HG03378 (cell line): ENCODE measurements around the gene SFXN5.
A peak's percentile ranks its signal among the peaks of the same experiment; 100 is the strongest.
"Not testable (repeated sequence)": the region's sequence is repeated elsewhere in the genome, so short reads cannot be mapped to it uniquely, and the experiment has no call there.

Experiments
- ATAC-seq: cut with Tn5 transposase; IDR thresholded peaks from one replicate; pipeline ENCODE4 v1.9.1; 2021; ENCODE audit warnings: mild to moderate bottlenecking, moderate library complexity; ENCODE audit not compliant: unreplicated experiment

Gene SFXN5

DNA sequence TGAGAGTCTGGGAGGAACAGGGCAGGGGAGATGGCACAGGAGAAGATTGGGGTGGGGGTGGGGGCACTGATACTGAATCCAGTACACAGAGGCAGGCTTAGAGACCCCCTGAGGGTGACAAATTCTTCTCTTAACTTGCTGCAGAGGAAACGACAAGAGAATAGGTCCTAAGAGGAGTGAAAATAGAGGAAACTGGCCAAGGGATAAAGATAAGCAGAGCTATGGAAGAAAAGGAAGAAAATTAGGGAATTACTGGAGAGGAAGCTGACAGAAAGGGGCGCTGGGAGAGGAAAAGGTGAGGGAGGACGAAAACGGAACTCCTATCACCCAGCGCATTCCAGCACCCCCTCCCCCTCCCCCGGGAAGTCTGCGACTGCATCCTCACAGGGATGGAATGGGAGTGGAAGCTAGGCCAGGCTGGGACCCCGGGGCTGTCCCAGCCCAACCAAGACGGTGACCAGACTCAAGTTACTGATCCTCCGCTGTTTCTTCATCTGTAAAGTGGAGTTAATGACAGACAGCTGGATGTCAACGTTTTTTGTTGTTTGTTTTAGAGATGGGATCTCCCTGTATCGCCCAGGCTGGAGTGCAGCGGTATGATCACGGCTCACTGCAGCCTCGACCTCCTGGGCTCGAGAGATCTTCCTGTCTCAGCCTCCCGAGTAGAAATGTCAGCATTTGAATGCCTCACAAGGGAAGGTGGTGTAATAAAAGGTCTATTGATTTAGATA lies 156.8 kb downstream of the SFXN5 start:
- no peak for ATAC-seq

DNA sequence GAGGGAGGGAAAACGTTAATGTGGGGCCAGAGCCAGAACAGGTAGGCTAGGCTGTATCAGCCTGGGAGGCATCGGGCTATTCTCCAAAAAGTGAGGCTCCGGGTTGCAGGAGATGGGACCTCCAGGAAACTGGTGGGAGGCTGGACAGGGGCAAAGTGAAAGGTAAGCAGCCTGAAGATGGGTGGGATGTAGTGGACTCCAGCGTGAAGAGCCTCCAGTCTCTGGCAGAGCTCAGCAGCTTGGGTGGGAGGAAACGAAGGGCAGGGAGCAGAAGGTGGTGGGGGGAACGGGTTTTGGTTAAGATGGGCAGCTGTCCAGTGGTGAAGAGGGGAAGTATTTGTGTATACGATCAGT lies 157.3 kb downstream of the SFXN5 start:
- ATAC-seq = no peak

DNA sequence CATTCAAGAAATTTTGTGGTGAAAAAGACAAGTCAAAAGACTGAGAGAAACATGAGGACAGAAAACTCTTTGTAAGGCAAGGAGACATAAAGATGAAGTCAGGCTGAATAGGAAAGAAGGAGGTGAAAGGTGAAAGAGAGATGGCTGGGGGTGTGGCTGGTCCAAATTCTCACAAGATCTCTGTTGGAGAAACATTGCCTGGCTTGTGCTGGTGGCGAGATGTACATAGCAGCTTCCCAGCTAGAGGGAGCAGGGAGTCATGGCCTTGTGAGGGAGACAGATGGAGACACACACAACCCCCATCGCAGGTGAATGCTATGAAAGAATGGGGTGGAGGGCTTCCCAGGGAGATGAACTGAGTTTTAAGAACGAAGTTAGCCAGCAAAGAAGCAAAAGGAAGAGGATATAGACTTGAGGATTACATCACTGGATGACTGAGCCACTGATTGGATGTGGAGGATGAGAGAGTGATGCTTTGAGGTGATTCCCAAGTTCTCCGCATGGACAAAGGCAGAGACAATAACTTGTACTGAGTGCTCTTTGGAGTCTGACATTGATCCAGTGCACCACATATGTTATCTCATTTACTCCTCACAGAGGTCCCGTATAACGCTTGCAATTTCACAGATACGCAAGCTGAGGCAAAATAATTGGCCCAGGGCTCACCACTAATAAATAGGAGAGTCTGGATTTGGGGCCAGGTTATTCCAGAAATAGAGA lies 157.9 kb downstream of the SFXN5 start:
- ATAC-seq = no peak

DNA sequence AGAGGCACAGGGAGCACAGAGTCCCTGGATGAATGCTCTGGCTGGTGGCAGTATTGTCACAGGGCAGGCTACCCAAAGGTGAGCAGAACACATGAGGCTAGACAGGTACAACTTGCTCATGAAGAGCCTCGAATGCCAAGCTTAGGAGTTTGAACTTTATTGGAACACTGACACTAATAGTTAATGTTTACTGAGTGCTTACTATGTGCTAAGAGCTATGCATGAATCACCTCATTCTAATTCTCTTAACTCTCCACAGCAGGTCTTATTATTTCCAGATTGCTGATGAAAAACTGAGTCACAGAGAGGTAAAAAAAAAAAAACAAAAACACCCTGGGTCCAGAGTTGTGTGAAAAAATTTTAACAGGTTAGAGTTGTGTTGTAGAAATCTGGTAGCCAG lies 160.3 kb downstream of the SFXN5 start:
- no peak for ATAC-seq

DNA sequence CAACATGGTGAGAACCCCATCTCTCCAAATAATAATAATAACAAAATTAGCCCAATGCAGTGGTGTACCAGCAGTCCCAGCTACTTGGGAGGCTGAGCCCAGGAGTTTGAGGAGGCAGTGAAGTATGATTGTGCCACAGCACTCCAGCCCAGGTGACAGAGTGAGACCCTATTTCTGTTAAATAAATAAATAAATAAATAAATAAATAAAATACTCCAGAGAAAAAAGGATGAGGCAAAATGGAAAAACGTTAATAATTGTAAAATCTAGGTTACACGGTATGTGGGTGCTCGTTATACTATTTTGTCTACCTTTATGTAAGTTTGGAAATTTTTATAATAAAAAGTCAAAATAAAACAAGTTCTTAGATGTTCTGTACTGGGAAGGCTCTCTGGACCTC lies 162.8 kb downstream of the SFXN5 start:
- no peak for ATAC-seq

DNA sequence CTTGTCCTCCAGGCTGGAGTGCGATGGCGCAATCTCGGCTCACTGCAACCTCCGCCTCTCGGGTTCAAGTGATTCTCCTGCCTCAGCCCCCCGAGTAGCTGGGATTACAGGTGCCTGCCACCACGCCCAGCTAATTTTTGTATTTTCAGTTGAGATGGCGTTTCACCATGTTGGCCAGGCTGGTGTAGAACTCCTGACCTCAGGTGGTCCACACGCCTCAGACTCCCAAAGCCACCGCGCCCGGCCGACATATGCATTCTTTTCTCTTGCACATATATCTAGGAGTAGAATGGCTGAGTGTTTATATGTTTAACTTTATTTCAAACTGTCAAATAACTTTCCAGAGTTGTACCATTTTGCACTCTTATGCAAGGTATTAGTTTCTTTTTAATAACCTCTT lies 164.1 kb downstream of the SFXN5 start:
- ATAC-seq = not testable (repeated sequence)

DNA sequence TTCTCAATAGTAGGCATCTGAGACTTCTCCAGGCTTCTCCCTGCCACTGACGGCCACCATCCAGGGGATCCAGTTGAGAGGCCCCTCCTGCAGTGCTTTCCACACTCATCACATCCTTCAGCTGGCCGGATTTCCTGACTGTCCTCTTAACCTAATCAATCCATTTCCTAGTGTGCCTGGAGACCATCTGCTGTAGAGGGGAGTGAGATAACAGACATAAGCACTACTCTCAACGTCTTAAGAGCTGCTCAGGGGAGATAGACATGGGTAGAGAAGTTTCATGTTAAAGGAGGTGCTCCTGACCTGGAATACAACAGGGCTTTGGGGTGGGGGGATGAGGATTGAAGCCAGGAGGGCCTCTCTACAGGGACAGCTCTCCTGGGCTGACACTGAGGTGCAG lies 170.1 kb downstream of the SFXN5 start:
- ATAC-seq = no peak

DNA sequence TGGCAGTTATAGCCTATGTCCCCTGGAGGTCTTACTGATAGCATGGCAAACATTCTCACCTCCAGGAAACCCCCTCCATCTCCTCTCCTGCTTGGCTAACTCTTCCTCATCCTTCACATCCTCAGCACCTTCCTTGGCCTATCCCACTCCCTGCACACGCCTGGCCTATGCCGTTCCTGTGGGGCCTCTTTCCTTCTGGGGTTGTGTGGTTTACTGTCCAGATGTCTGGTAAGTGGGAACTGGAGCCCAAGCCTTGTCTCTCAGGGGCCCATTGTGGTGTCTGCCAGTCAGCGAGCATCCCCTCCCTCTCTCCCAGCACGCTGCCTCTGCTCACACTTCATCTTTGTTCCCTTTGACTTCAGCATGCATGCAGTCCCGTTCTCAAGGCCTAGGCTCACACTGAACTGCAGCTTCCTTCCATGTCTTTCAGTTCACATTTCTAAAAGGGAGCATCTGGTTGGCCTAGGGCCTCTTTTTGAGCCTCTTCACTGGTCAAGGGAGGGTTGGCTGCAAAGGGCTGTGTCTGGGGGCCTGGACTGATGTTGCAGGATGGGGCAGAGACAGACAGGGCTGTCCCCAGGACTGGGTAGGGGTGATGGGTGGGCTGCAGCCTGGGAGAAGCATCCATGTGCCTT lies 171.2 kb downstream of the SFXN5 start:
- no peak for ATAC-seq

DNA sequence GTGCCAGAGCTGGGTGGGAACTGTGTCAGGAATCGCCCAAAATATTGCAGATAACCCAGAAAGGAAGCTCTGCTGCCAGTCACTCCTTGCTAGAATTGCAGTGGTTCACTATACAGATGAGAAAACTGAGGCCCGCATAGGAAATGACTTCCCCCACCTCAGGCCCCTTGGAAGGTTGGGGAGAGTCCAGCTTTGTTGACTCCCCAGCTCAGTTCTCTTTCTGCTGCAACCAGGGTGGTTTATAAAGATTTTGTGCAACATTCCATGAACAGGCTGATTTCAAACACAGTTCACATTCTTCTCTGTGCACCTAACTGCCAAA lies 173.0 kb downstream of the SFXN5 start:
- ATAC-seq = no peak

DNA sequence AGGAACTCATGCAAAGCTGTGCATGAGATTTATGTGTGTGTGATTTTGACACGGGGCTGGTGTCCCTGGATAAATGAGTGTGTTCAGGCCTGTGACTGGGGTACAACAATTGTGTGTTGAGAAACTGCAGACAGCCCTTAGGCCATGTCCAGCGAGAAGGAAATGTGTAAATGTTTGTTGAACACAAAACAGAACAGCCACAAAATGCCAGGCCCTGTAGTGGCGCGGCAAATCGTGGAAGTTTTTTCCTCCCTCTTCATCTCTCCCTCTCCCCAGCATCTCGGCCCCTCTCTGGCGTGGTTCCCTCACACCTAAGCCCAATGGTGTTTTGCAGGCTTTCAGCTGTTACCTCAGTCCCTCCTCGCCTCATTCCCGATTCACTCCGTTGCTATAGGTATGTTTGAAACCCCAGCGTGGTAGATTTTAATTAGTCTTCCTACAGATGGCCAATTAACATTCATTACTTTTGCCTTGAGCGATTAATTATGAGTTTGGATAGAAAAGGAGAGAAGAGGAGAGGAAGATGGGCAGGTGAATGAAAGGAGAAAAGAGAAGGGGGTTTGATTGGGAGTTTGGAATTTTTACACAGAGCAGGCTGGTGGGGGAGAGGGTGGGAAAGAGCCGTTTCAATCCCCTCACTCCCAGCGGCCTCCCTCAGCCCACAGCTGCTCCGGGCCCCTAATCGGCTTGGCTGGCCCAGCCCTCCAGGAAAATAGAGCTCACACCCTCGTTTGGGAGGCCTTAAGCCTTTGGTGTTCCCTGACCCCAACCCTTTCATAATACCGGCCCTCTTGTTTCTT lies 173.5 kb downstream of the SFXN5 start:
- no peak for ATAC-seq

DNA sequence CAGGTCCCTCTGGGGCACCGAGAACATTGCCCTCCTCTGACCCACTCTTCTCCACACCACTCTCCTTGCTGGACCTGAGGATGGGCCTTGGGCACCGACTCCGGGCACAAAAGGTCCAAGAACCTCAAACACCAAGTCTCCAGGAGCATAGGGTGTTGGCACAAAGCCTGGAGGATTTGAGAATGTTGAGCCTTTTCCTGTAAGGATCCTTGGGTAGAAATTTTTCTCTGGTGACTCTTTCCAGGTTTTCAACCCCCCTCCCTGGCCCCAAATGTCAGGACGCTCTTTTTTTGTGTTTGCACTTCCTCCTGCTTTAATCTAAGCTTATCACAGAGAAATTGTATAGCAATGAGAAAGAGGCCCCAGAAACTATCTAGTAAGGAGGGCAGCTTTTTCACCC lies 175.1 kb downstream of the SFXN5 start:
- no peak for ATAC-seq

DNA sequence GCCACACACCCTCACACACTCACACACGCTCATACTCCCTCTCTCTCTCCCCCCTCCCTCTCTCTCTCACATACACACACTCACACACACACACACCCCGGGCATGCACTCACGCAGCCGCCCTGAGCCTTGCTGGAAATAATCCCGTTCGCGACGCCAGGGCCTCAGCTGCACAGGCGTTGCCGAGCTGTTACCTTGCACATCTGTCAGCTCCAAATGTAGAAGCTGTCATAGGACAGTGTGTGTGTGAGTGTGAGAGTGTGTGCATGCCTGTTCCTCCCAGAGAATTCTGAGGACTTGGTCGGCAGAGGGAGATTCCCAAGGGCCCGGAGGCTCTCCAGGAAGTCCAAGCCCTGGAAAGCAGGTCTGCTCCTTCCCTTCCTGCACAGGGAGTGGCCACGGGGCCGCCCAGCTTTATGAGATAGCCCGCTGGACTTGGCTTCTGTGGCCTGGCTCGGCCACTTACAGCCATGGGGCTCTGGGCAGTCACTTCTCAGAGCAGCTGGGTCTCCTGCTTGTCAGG lies 175.7 kb downstream of the SFXN5 start:
- ATAC-seq = no peak

DNA sequence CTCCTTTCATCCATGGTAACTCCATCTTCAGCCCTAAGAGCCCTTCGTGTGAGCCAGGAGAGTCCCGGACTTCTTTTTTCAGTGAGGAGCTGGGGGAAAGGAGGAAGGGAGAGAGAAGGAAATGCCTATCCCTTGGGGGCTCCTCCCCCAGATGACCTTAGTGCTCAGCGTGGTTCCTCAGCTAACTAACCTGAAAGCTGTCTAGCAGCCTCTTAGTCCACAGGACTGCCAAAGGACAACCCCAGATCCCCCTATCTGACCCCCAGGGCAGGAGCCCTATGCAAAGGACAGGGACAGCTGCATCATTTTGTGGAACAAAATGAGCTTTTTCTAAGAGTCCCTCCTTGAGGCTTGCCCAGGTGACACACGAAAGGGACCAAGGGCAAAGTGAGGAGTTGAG lies 176.4 kb downstream of the SFXN5 start:
- ATAC-seq = no peak

DNA sequence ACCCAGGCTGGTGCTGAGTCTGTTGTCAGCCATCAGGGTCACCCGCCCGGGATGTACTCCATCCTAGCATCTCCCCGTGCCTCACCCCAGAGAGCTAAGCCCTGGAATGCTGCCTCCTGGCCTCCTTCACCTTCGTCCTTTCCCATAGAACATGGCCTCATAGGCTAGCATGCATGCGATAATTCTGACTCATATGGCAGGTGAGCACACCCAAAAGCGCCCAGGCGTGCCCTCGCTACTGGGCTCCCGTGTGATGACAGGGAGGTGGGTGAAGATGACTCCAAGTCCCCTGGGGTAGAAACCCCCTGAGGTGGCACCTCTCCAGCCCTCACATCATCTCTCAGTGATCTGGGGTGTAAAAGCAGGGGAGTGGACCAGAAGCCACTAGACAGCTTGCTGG lies 177.0 kb downstream of the SFXN5 start:
- peak; percentile 3 for ATAC-seq

DNA sequence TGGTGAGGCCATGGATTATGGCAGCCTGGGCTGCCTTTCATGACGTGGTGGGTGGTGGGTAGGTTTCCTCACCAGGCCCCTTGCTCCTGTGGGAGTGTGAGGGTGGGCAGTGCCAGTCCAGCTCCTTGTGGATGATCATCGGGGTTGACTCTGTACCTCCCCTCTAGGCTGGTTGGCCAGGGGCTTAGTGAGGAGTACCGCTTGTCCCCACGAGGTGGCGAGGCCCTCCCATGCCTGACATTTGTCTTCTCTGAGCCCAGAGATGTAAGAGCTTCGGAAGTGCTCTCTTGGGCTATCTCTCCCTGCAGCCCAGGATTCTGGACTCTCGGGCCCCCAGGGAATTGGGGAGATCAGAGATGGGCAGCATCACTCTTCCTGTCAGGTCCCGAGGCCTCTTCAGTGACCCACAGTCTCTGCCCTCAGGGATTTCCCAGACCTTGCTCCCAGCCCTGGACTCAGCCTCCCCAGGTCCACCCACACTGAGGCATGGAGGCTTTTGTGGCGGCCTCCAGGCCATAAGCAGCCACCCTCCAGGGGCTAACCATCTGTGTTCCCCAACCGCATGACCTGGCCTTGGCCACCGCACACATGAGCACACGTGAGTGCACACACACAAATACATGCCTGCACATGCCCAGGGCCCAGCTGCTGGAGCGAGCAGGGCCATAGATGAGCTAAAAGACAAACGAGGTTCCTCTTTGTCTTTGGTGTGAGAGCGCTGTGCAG lies 177.8 kb downstream of the SFXN5 start:
- ATAC-seq = peak; percentile 72

DNA sequence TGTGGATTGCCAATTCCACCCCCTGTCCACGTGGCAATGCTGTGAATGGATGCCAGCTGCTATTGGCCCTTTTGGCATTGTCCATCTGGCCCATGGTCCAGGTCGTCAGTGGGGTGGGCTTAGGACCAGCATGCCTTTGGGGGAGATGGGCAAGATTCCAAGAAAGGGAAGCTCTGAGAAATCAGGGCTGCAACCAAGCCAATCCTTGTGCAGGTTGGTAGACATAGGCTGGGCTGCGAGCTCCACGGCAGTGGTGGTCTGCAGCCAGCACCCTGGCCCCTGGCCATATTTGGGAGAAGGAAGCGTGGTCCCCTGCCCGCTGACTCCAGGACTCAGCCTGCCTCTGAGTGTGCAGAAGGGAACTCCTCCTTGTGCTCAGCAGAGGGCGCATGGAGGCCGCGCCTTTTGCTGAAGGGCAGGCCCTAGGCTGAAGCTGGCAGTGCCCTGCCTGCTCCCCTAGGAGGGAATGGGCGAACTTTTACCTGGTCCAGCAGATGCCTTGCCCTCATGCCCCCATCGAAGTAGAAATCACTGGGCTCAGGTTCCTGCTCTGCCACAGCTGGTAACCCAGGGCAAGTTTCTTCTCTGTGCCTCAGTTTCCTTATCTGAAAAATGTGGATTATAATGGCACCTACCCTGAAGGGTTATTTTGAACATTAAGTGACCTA lies 178.9 kb downstream of the SFXN5 start:
- peak; percentile 58 for ATAC-seq
